OCI-LY7 (cell line): ENCODE results near the gene PLEKHA5. TPM values are rescaled to one million over a fixed set of nuclear protein-coding genes. Genes with fewer than 3 reads are reported as not detected.

Experiments used
- Bru-seq: library from RNA; stranded (reverse); fragments of 400-500 nt; gene quantifications from one replicate; lab custom pipeline; 2021; lab: Mats Ljungman, UMichigan
- BruChase-seq, 2 experiments: library from RNA; stranded (reverse); fragments of 400-500 nt; gene quantifications; one replicate each; lab custom pipeline; 2021; lab: Mats Ljungman, UMichigan
- BruUV-seq: library from RNA; stranded (reverse); fragments of 400-500 nt; replicated peaks from 2 replicates; lab custom pipeline; 2021; lab: Mats Ljungman, UMichigan
- CTCF ChIA-PET: fragments of 300-600 bp; sonication (Branson Sonifier 250); formaldehyde crosslinking; loops from one replicate; lab custom pipeline; 2022; ENCODE audit warnings: antibody characterized with exemption; ENCODE audit not compliant: unreplicated experiment; lab: Charles Lee
- POLR2A ChIA-PET: fragments of 300-600 bp; sonication (Branson Sonifier 250); formaldehyde crosslinking; loops from one replicate; lab custom pipeline; 2022; ENCODE audit warnings: antibody characterized with exemption; lab: Charles Lee
- DNase-seq: peaks from one replicate; pipeline ENCODE4 v3.0.0-alpha.2; 2015; ENCODE audit warnings: low spot score
- H2AFZ ChIP-seq: fragments of 200-600 bp; sonication (generic), shearing (Covaris generic); 2 replicates; pipeline ENCODE4 v1.6.1; 2014; ENCODE audit warnings: mild to moderate bottlenecking, antibody characterized with exemption, low read length, moderate library complexity
- H3K27ac ChIP-seq: fragments of 200-600 bp; sonication (generic); 2 replicates; pipeline ENCODE4 v1.5.1; 2014; ENCODE audit warnings: mixed run types, low read depth, mild to moderate bottlenecking, moderate library complexity, low read length, inconsistent platforms; ENCODE audit not compliant: poor library complexity, severe bottlenecking
- H3K36me3 ChIP-seq: fragments of 200-600 bp; sonication (generic); 2 replicates; pipeline ENCODE4 v1.6.1; 2014; ENCODE audit warnings: mild to moderate bottlenecking, antibody characterized with exemption, low read length, moderate library complexity, mixed read lengths; ENCODE audit not compliant: insufficient read depth
- H3K4me1 ChIP-seq: fragments of 200-600 bp; sonication (generic); 2 replicates; pipeline ENCODE4 v1.5.1; 2014; ENCODE audit warnings: mild to moderate bottlenecking, low read length; ENCODE audit not compliant: insufficient read depth, poor library complexity, severe bottlenecking
- H3K4me2 ChIP-seq: fragments of 200-600 bp; sonication (generic); 2 replicates; pipeline ENCODE4 v1.6.1; 2014; ENCODE audit warnings: mild to moderate bottlenecking, low read length
- H3K4me3 ChIP-seq: fragments of 200-600 bp; sonication (generic); 2 replicates; pipeline ENCODE4 v1.5.1; 2014; ENCODE audit warnings: mild to moderate bottlenecking, low read depth, low read length; ENCODE audit not compliant: poor library complexity, severe bottlenecking
- H3K79me2 ChIP-seq: fragments of 200-600 bp; sonication (generic); 2 replicates; pipeline ENCODE4 v1.6.1; 2016; ENCODE audit warnings: low read depth, mild to moderate bottlenecking, low read length, moderate library complexity, mixed read lengths; ENCODE audit not compliant: insufficient read depth
- H3K9me2 ChIP-seq: fragments of 200-600 bp; sonication (generic); 2 replicates; pipeline ENCODE4 v1.6.1; 2016; ENCODE audit warnings: mild to moderate bottlenecking, low read length, mixed read lengths; ENCODE audit not compliant: insufficient read depth
- H3K9me3 ChIP-seq: fragments of 200-600 bp; sonication (generic); 2 replicates; pipeline ENCODE4 v1.6.1; 2014; ENCODE audit warnings: mild to moderate bottlenecking, mixed run types, low read length, mixed read lengths
- H4K20me1 ChIP-seq: fragments of 200-600 bp; sonication (generic); 2 replicates; pipeline ENCODE4 v1.6.1; 2014; ENCODE audit warnings: mild to moderate bottlenecking, antibody characterized with exemption, low read length, moderate library complexity, mixed read lengths; ENCODE audit not compliant: insufficient read depth
- EZH2phosphoT487 ChIP-seq: fragments of 200-600 bp; sonication (generic); IDR thresholded peaks from 2 replicates; pipeline ENCODE4 v1.6.1; 2018; ENCODE audit warnings: low read depth, borderline replicate concordance, mild to moderate bottlenecking, mixed run types, antibody characterized with exemption, low read length, moderate library complexity, mixed read lengths
- intact Hi-C: fragments of 100-400 bp; cut with micrococcal nuclease; formaldehyde crosslinking; loops from one replicate; pipeline ENCODE4 v1.10.0; 2022; ENCODE audit not compliant: unreplicated experiment
- long read RNA-seq: library from polyadenylated mRNA; stranded (forward); transcript quantifications from one replicate; pipeline ENCODE4 v2.0.0, GENCODE V29; 2022
- total RNA-seq, 2 experiments: library from RNA; depleted of rRNA in 1 of 2; stranded (reverse); fragments of >200 nt in 1 of 2; shearing (Covaris generic) in 1 of 2; gene quantifications; 2 replicates each; pipeline ENCODE4 v1.2.3, GENCODE V29; 2014 to 2022
- TF ChIP-seq, protein P1 (sequence below): fragments of 200-600 bp; sonication (generic); conservative IDR thresholded peaks from 2 replicates; pipeline ENCODE4 v1.5.1; 2014; ENCODE audit warnings: mild to moderate bottlenecking, antibody characterized with exemption, low read length, moderate library complexity, mixed read lengths

PLEKHA5 gene, protein sequence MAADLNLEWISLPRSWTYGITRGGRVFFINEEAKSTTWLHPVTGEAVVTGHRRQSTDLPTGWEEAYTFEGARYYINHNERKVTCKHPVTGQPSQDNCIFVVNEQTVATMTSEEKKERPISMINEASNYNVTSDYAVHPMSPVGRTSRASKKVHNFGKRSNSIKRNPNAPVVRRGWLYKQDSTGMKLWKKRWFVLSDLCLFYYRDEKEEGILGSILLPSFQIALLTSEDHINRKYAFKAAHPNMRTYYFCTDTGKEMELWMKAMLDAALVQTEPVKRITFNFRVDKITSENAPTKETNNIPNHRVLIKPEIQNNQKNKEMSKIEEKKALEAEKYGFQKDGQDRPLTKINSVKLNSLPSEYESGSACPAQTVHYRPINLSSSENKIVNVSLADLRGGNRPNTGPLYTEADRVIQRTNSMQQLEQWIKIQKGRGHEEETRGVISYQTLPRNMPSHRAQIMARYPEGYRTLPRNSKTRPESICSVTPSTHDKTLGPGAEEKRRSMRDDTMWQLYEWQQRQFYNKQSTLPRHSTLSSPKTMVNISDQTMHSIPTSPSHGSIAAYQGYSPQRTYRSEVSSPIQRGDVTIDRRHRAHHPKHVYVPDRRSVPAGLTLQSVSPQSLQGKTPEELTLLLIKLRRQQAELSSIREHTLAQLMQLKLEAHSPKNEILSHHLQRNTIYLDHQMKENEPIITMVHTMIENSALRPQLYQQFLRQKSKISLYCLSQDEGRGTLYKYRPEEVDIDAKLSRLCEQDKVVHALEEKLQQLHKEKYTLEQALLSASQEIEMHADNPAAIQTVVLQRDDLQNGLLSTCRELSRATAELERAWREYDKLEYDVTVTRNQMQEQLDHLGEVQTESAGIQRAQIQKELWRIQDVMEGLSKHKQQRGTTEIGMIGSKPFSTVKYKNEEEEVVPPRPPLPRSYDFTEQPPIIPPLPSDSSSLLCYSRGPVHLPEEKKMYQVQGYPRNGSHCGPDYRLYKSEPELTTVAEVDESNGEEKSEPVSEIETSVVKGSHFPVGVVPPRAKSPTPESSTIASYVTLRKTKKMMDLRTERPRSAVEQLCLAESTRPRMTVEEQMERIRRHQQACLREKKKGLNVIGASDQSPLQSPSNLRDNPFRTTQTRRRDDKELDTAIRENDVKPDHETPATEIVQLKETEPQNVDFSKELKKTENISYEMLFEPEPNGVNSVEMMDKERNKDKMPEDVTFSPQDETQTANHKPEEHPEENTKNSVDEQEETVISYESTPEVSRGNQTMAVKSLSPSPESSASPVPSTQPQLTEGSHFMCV
- total RNA-seq (2014; rRNA removed; shearing (Covaris generic)) (not detected in 2 replicates), total RNA-seq (2022) (2.7 and 2.9 TPM in 2 replicates), Bru-seq, nascent RNA (percentile 38 among the genes with signal in this experiment), BruChase-seq, experiment 1, labeled RNA remaining after a 6-hour chase (percentile 35 among the genes with signal in this experiment), BruChase-seq, experiment 2, labeled RNA remaining after a 2-hour chase (percentile 38 among the genes with signal in this experiment)
- long read RNA-seq, full-length matches to known transcripts, result 1 of 3 reads
- long read RNA-seq, partial matches to known transcripts, result 0 of 3 reads
- long read RNA-seq, other reads (novel, unspliced or antisense), result 2 of 3 reads

DNA sequence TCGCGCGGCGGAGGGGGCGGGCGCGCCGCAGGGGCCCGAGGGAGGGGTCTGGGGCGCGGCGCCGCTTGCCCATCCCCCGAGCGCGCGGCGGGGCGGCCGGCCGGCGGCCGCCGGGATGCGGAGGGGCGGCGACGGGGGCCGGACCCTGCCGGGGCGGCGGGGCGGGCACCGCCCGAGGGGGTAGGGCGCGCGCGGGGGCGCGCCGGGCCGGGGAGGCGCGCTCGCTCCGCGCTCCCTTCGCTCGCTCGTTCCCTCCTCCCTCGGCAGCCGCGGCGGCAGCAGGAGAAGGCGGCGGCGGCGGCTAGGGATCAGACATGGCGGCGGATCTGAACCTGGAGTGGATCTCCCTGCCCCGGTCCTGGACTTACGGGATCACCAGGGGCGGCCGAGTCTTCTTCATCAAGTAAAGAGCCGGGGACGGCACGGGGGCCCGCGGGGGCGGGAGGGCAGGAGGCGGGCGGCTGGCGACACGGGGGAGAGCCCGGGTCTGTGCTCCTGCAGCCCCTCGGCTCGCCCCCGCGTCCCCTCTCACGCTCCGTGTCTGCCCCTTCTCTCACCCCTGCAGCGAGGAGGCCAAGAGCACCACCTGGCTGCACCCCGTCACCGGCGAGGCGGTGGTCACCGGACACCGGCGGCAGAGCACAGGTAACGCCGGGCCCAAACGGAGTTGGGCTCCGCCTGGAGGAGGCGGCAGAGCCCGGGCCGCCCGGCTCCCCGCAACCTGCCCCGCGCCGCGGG, at the start of gene PLEKHA5:
PLEKHA5 (plus strand) TSS at position 248 of the 738 bp plus-strand sequence; CDS start at position 315, 67 bp downstream.
- Histone ChIP-seq H3K27ac (no peak within 1 kb of the TSS), H3K4me1 (no peaks in the 10 kb centered on the region), H3K4me2 (no peak within 1 kb of the TSS), H3K4me3 (no peak within 1 kb of the TSS), H2AFZ (no peak within 1 kb of the TSS), H4K20me1 (no peaks in the 10 kb centered on the region), H3K9me3 (no peaks in the 10 kb centered on the region), H3K36me3 (no peaks in the 10 kb centered on the region), H3K79me2 (no peaks in the 10 kb centered on the region), H3K9me2 (no peaks in the 10 kb centered on the region)
- CTCF ChIA-PET, result no interaction called here
- BruUV-seq, result no TSS peak
- intact Hi-C loops, result no loop called here
- TF ChIP-seq, protein P1, sequence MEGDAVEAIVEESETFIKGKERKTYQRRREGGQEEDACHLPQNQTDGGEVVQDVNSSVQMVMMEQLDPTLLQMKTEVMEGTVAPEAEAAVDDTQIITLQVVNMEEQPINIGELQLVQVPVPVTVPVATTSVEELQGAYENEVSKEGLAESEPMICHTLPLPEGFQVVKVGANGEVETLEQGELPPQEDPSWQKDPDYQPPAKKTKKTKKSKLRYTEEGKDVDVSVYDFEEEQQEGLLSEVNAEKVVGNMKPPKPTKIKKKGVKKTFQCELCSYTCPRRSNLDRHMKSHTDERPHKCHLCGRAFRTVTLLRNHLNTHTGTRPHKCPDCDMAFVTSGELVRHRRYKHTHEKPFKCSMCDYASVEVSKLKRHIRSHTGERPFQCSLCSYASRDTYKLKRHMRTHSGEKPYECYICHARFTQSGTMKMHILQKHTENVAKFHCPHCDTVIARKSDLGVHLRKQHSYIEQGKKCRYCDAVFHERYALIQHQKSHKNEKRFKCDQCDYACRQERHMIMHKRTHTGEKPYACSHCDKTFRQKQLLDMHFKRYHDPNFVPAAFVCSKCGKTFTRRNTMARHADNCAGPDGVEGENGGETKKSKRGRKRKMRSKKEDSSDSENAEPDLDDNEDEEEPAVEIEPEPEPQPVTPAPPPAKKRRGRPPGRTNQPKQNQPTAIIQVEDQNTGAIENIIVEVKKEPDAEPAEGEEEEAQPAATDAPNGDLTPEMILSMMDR, result no peak
- TF ChIP-seq EZH2phosphoT487, result no peak
- POLR2A ChIA-PET, result interaction anchor here (1.3 kb wide), 1 partner anchor 9 kb away, joined by 3 read pairs; no protein-coding TSS in a partner anchor
- no peak for DNase-seq

DNA sequence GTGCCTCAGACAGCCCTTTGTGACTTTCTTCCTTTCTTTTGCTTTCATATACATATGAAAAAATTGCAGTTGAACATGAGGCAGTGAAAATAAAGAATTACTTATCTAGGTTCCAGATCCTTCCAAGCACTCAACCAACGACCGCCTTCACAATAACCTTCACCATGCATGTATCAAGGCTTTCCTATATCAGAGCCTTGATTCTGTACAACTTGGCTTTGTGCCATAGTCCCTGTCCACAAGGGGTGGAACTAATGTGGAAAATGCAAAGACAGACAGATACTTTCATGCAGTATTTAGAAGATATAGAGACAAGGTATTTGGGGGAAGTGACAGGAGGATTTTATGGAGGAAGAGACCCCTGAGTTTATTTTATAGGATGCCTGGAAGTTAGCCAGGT, 48.6 kb upstream of the PLEKHA5 start:
- Histone ChIP-seq H2AFZ (no peak overlapping the region), H3K27ac (no peak overlapping the region), H3K4me1 (no peaks in the 10 kb centered on the region), H3K9me3 (no peaks in the 10 kb centered on the region), H3K4me2 (no peak overlapping the region), H3K4me3 (no peak overlapping the region), H3K36me3 (no peaks in the 10 kb centered on the region), H3K79me2 (no peaks in the 10 kb centered on the region), H3K9me2 (no peaks in the 10 kb centered on the region), H4K20me1 (no peaks in the 10 kb centered on the region)
- no TSS peak for BruUV-seq
- intact Hi-C loops, result no loop called here
- TF ChIP-seq, protein P1, result no peak
- no peak for TF ChIP-seq EZH2phosphoT487
- DNase-seq, result no peak
- ChIA-PET CTCF (no interaction called here), POLR2A (no interaction called here)
